HEK293 (cell line): ENCODE results near the gene FRMD4B.

ENCODE experiments used
- CTCF ChIA-PET: fragments of 350-600 bp; formaldehyde crosslinking; extraction: SDS; loops from one replicate; lab custom pipeline; 2021; ENCODE audit warnings: antibody characterized with exemption; lab: Yijun Ruan, JAX
- POLR2A ChIA-PET: fragments of 300-600 bp; formaldehyde crosslinking; extraction: SDS; loops from one replicate; lab custom pipeline; 2020; ENCODE audit warnings: antibody characterized with exemption, inconsistent platforms; lab: Yijun Ruan, JAX
- H3K27ac ChIP-seq: fragments of 200-500 bp; sonication (Bioruptor generic); 2 replicates; pipeline ENCODE4 v1.5.1; 2014; ENCODE audit warnings: low read depth, low read length, control low read depth, inconsistent platforms; ENCODE audit errors: extremely low read depth
- H3K36me3 ChIP-seq, 2 experiments: fragments of 200-500 bp in 1 of 2; sonication (Bioruptor generic) in 1 of 2; 1 replicate in 1 of 2; 2 replicates in 1 of 2; pipeline ENCODE4 v1.5.1; 2014 to 2017; ENCODE audit warnings: inconsistent platforms in 2 of 2, low read length in 2 of 2; ENCODE audit not compliant: control insufficient read depth in 2 of 2, insufficient read depth in 1 of 2
- H3K4me1 ChIP-seq: fragments of 200-500 bp; sonication (Bioruptor generic); 2 replicates; pipeline ENCODE4 v1.5.1; 2014; ENCODE audit warnings: mild to moderate bottlenecking, low read length, inconsistent platforms; ENCODE audit not compliant: control insufficient read depth, insufficient read depth
- H3K4me3 ChIP-seq: 2 replicates; pipeline ENCODE4 v1.5.1; 2011; ENCODE audit warnings: low read depth, mild to moderate bottlenecking, control low read depth, low read length, moderate library complexity
- H3K9me3 ChIP-seq: fragments of 200-500 bp; sonication (Bioruptor generic); 2 replicates; pipeline ENCODE4 v1.5.1; 2014; ENCODE audit warnings: low read depth, low read length, inconsistent platforms; ENCODE audit not compliant: control insufficient read depth, insufficient read depth
- CTCF ChIP-seq: fragments of 450-650 bp; formaldehyde crosslinking; IDR thresholded peaks from 2 replicates; pipeline ENCODE4 v1.5.1; 2016; ENCODE audit warnings: missing biosample characterization, missing genetic modification characterization
- GLIS2 ChIP-seq: fragments of 450-650 bp; formaldehyde crosslinking; IDR thresholded peaks from 2 replicates; pipeline ENCODE4 v1.5.1; 2016; ENCODE audit warnings: missing biosample characterization, missing genetic modification characterization
- HOXC10 ChIP-seq: sonication (generic); formaldehyde crosslinking; IDR thresholded peaks from 2 replicates; pipeline ENCODE4 v1.8.1; 2023; ENCODE audit warnings: mild to moderate bottlenecking, missing genetic modification reagents
- INSM2 ChIP-seq: fragments of 450-650 bp; formaldehyde crosslinking; IDR thresholded peaks from 2 replicates; pipeline ENCODE4 v1.5.1; 2016; ENCODE audit warnings: missing biosample characterization, missing genetic modification characterization
- OVOL3 ChIP-seq: fragments of 450-650 bp; formaldehyde crosslinking; IDR thresholded peaks from 2 replicates; pipeline ENCODE4 v1.5.1; 2016; ENCODE audit warnings: missing biosample characterization, missing genetic modification characterization
- SCRT1 ChIP-seq: fragments of 450-650 bp; formaldehyde crosslinking; IDR thresholded peaks from 2 replicates; pipeline ENCODE4 v1.5.1; 2016; ENCODE audit warnings: missing biosample characterization, missing genetic modification characterization, borderline replicate concordance
- YY1 ChIP-seq: fragments of 450-650 bp; formaldehyde crosslinking; IDR thresholded peaks from 2 replicates; pipeline ENCODE4 v1.5.1; 2018; ENCODE audit warnings: missing biosample characterization, missing genetic modification characterization
- ZBTB11 ChIP-seq: fragments of 450-650 bp; formaldehyde crosslinking; conservative IDR thresholded peaks from 2 replicates; pipeline ENCODE4 v1.5.1; 2016; ENCODE audit warnings: low read depth, missing biosample characterization, missing genetic modification characterization
- ZBTB26 ChIP-seq: fragments of 450-650 bp; formaldehyde crosslinking; optimal IDR thresholded peaks from 2 replicates; pipeline ENCODE3; 2016; ENCODE audit warnings: missing biosample characterization, mild to moderate bottlenecking, missing genetic modification characterization
- ZBTB44 ChIP-seq: fragments of 450-650 bp; IDR thresholded peaks from 2 replicates; pipeline ENCODE4 v1.5.1; 2018; ENCODE audit warnings: missing biosample characterization, mild to moderate bottlenecking, missing genetic modification characterization
- ZBTB8A ChIP-seq: fragments of 450-650 bp; formaldehyde crosslinking; IDR thresholded peaks from 2 replicates; pipeline ENCODE4 v1.5.1; 2016; ENCODE audit warnings: missing biosample characterization, missing genetic modification characterization
- ZNF157 ChIP-seq: fragments of 450-650 bp; formaldehyde crosslinking; IDR thresholded peaks from 2 replicates; pipeline ENCODE4 v1.5.1; 2016; ENCODE audit warnings: missing biosample characterization, missing genetic modification characterization
- ZNF23 ChIP-seq: fragments of 450-650 bp; formaldehyde crosslinking; IDR thresholded peaks from 2 replicates; pipeline ENCODE4 v1.5.1; 2016; ENCODE audit warnings: missing biosample characterization, missing genetic modification characterization, borderline replicate concordance
- ZNF366 ChIP-seq: fragments of 450-650 bp; formaldehyde crosslinking; conservative IDR thresholded peaks from 2 replicates; pipeline ENCODE4 v1.5.1; 2016; ENCODE audit warnings: missing biosample characterization, missing genetic modification characterization
- ZNF416 ChIP-seq: fragments of 450-650 bp; formaldehyde crosslinking; IDR thresholded peaks from 2 replicates; pipeline ENCODE4 v1.5.1; 2016; ENCODE audit warnings: missing biosample characterization, missing genetic modification characterization
- ZNF423 ChIP-seq: fragments of 450-650 bp; formaldehyde crosslinking; IDR thresholded peaks from 2 replicates; pipeline ENCODE4 v1.5.1; 2016; ENCODE audit warnings: missing biosample characterization, missing genetic modification characterization
- ZNF48 ChIP-seq: fragments of 450-650 bp; formaldehyde crosslinking; IDR thresholded peaks from 2 replicates; pipeline ENCODE4 v1.5.1; 2016; ENCODE audit warnings: missing biosample characterization, missing genetic modification characterization
- ZNF488 ChIP-seq: fragments of 450-650 bp; formaldehyde crosslinking; IDR thresholded peaks from 2 replicates; pipeline ENCODE4 v1.5.1; 2016; ENCODE audit warnings: missing biosample characterization, missing genetic modification characterization
- ZNF544 ChIP-seq: fragments of 450-650 bp; formaldehyde crosslinking; IDR thresholded peaks from 2 replicates; pipeline ENCODE4 v1.5.0; 2017; ENCODE audit warnings: missing biosample characterization, missing genetic modification characterization
- ZNF626 ChIP-seq: fragments of 450-650 bp; sonication (Bioruptor Pico); formaldehyde crosslinking; IDR thresholded peaks from 2 replicates; pipeline ENCODE4 v1.5.1; 2018; ENCODE audit warnings: missing biosample characterization, missing genetic modification characterization, inconsistent platforms
- ZNF664 ChIP-seq: fragments of 450-650 bp; formaldehyde crosslinking; IDR thresholded peaks from 2 replicates; pipeline ENCODE4 v1.5.1; 2016; ENCODE audit warnings: missing biosample characterization, missing genetic modification characterization
- ZNF707 ChIP-seq: fragments of 450-650 bp; formaldehyde crosslinking; IDR thresholded peaks from 2 replicates; pipeline ENCODE4 v1.5.1; 2016; ENCODE audit warnings: missing biosample characterization, missing genetic modification characterization
- ZNF76 ChIP-seq: fragments of 450-650 bp; formaldehyde crosslinking; IDR thresholded peaks from 2 replicates; pipeline ENCODE4; 2016; ENCODE audit warnings: low read depth, missing biosample characterization, missing genetic modification characterization, borderline replicate concordance
- ZNF792 ChIP-seq: fragments of 450-650 bp; formaldehyde crosslinking; IDR thresholded peaks from 2 replicates; pipeline ENCODE4 v1.5.1; 2016; ENCODE audit warnings: missing biosample characterization, missing genetic modification characterization
- TF ChIP-seq, protein P1 (sequence below): fragments of 450-650 bp; formaldehyde crosslinking; IDR thresholded peaks from 2 replicates; pipeline ENCODE4 v1.5.1; 2016; ENCODE audit warnings: missing biosample characterization, missing genetic modification characterization

Gene FRMD4B

DNA sequence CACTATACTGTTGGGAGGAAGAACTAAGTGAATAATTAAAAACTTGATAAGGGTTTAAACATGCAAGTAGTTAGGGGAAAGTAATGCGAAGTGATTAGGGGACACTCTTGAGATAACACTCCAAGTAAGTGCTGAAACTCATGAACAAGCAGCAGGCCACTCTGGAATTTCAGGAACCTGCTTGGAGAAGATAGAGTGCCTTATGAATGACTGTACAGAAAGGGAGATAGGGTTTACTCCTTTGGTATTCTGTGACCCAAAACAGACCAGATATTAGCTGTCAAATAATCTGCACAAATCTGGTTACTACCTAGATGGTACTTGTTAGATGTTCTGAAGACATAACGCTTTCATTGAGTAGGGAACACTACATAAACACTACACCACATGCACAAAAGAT lies 85.6 kb downstream of the FRMD4B start:
- no peak for TF ChIP-seq HOXC10 (CRISPR knock-in tag)
- TF ChIP-seq ZNF707 = no peak
- no peak for TF ChIP-seq ZNF423 (tag by site-specific recombination)
- no peak for TF ChIP-seq ZNF23
- no peak for TF ChIP-seq INSM2 (tag by site-specific recombination)
- TF ChIP-seq ZBTB8A (tag by site-specific recombination) = no peak
- TF ChIP-seq ZNF157 = no peak
- TF ChIP-seq, protein P1, sequence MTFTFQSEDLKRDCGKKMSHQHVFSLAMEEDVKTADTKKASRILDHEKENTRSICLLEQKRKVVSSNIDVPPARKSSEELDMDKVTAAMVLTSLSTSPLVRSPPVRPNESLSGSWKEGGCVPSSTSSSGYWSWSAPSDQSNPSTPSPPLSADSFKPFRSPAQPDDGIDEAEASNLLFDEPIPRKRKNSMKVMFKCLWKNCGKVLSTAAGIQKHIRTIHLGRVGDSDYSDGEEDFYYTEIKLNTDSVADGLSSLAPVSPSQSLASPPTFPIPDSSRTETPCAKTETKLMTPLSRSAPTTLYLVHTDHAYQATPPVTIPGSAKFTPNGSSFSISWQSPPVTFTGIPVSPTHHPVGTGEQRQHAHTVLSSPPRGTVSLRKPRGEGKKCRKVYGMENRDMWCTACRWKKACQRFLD (tag by site-specific recombination) = no peak
- no peak for TF ChIP-seq ZBTB11 (tag by site-specific recombination)
- TF ChIP-seq ZNF48 = no peak
- no peak for TF ChIP-seq ZBTB44
- TF ChIP-seq ZBTB26 (tag by site-specific recombination) = no peak
- no peak for TF ChIP-seq SCRT1 (tag by site-specific recombination)
- TF ChIP-seq ZNF76 = no peak
- ChIA-PET POLR2A (no interaction called here), CTCF (interaction anchor here (1.2 kb wide), 1 partner anchor 139 kb away, joined by 4 read pairs; no protein-coding TSS in a partner anchor)
- no peaks in the 10 kb centered on the region for H3K9me3 ChIP-seq
- no peak overlapping the region for H3K27ac ChIP-seq
- H3K4me1 ChIP-seq = no peaks in the 10 kb centered on the region
- no peaks in the 10 kb centered on the region for H3K36me3 ChIP-seq
- no peak overlapping the region for H3K4me3 ChIP-seq

DNA sequence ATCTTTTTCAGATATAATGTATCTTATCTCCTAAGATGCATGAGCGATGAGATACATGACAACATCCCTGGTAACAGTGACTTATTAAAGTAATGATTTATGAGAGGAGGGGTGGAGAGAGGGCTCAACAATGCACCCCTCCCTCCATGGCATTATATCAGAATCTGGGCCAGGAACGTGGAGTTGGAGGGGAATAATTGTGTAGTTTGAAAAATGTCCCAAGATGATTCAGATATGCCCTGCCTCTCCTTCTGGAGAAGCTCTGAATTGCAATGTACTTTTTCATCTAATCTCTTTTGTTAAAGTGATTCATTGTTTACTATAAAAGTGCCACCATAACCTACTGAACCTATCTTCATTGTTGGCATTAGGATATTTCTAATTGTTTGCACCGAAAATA lies 86.5 kb downstream of the FRMD4B start:
- ChIA-PET POLR2A (no interaction called here), CTCF (interaction anchor here (2.5 kb wide), 1 partner anchor 138 kb away, joined by 12 read pairs; no protein-coding TSS in a partner anchor)
- Histone ChIP-seq H3K4me1 (no peaks in the 10 kb centered on the region), H3K4me3 (no peak overlapping the region), H3K27ac (no peak overlapping the region), H3K9me3 (no peaks in the 10 kb centered on the region), H3K36me3 (no peaks in the 10 kb centered on the region)
- no peak for TF ChIP-seq ZNF416 (tag by site-specific recombination)
- TF ChIP-seq ZNF664 (tag by site-specific recombination) = no peak
- no peak for TF ChIP-seq GLIS2 (tag by site-specific recombination)
- no peak for TF ChIP-seq CTCF (tag by site-specific recombination)
- no peak for TF ChIP-seq YY1 (tag by site-specific recombination)
- TF ChIP-seq ZNF792 (tag by site-specific recombination) = no peak
- TF ChIP-seq ZNF626 = no peak
- no peak for TF ChIP-seq ZNF544 (tag by site-specific recombination)
- TF ChIP-seq OVOL3 (tag by site-specific recombination) = no peak
- no peak for TF ChIP-seq ZNF366 (tag by site-specific recombination)
- TF ChIP-seq ZNF488 (tag by site-specific recombination) = no peak
